NB4 (cell line): ENCODE measurements around the gene SOAT1.

ENCODE experiments used
- MYC ChIP-seq: IDR thresholded peaks from 2 replicates; pipeline ENCODE4 v1.6.1; 2011; ENCODE audit warnings: low read depth, low read length
- POLR2A ChIP-seq: IDR thresholded peaks from 2 replicates; pipeline ENCODE4 v1.6.1; 2011; ENCODE audit warnings: mild to moderate bottlenecking; ENCODE audit not compliant: insufficient read length; ENCODE audit errors: extremely low read depth
- TF ChIP-seq, protein P1 (sequence below): IDR thresholded peaks from one replicate; pipeline ENCODE4 v1.5.1; 2012; ENCODE audit warnings: low read depth, low read length
- TF ChIP-seq, protein P2 (sequence below): IDR thresholded peaks from 2 replicates; pipeline ENCODE4 v1.6.1; 2011; ENCODE audit warnings: low read depth, low read length

DNA sequence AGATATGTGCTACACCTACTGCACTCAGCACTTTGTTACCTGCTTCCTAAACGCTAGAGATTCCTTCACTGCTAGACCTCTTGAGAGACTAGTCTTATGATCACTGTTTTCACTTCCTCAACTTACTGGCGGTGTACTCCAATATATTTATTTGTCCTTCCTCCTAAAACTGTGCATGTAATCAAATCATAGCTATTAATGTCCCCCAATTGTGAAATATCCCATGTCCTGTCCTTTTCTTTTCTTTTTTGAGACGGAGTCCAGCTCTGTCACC, 3.4 kb downstream of the SOAT1 start:
- TF ChIP-seq, protein P1, sequence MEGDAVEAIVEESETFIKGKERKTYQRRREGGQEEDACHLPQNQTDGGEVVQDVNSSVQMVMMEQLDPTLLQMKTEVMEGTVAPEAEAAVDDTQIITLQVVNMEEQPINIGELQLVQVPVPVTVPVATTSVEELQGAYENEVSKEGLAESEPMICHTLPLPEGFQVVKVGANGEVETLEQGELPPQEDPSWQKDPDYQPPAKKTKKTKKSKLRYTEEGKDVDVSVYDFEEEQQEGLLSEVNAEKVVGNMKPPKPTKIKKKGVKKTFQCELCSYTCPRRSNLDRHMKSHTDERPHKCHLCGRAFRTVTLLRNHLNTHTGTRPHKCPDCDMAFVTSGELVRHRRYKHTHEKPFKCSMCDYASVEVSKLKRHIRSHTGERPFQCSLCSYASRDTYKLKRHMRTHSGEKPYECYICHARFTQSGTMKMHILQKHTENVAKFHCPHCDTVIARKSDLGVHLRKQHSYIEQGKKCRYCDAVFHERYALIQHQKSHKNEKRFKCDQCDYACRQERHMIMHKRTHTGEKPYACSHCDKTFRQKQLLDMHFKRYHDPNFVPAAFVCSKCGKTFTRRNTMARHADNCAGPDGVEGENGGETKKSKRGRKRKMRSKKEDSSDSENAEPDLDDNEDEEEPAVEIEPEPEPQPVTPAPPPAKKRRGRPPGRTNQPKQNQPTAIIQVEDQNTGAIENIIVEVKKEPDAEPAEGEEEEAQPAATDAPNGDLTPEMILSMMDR = no peak
- TF ChIP-seq POLR2A (no peak), MYC (no peak)
- TF ChIP-seq, protein P2, sequence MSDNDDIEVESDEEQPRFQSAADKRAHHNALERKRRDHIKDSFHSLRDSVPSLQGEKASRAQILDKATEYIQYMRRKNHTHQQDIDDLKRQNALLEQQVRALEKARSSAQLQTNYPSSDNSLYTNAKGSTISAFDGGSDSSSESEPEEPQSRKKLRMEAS = no peak
